Keratinocyte (primary cell): ENCODE data around the gene AHCTF1. TPM values are rescaled to one million over a fixed set of nuclear protein-coding genes. Genes with fewer than 3 reads are reported as not detected.

Experiments used
- DNase-seq: peaks from one replicate; pipeline ENCODE4 v3.0.0-alpha.2; 2011; ENCODE audit warnings: low read depth, missing footprints, low spot score
- FAIRE-seq: peaks from 2 replicates; lab custom pipeline; 2011; peaks lifted over from hg19 to GRCh38; lab: Jason Lieb, UNC
- H2AFZ ChIP-seq: 2 replicates; pipeline ENCODE4 v1.6.0; 2012; ENCODE audit warnings: low read length, control low read depth, inconsistent platforms; ENCODE audit not compliant: control insufficient read depth
- H3K27ac ChIP-seq: 2 replicates; pipeline ENCODE4 v1.5.1; 2011; ENCODE audit warnings: low read length; ENCODE audit not compliant: control insufficient read depth, insufficient read depth
- H3K27me3 ChIP-seq: 3 replicates; pipeline ENCODE4 v1.6.0; 2011; ENCODE audit warnings: low read length; ENCODE audit not compliant: control insufficient read depth, insufficient read depth; ENCODE audit errors: extremely low read depth
- H3K36me3 ChIP-seq, 2 experiments: 2 replicates in 1 of 2; 3 replicates in 1 of 2; pipeline ENCODE4 v1.5.1; 2011; ENCODE audit warnings: low read length in 2 of 2, mild to moderate bottlenecking in 1 of 2; ENCODE audit not compliant: control insufficient read depth in 2 of 2, insufficient read depth in 2 of 2; ENCODE audit errors: extremely low read depth in 1 of 2
- H3K4me1 ChIP-seq: 3 replicates; pipeline ENCODE4 v1.5.1; 2011; ENCODE audit warnings: low read length; ENCODE audit not compliant: control insufficient read depth, insufficient read depth; ENCODE audit errors: extremely low read depth
- H3K4me2 ChIP-seq: 3 replicates; pipeline ENCODE4 v1.6.0; 2011; ENCODE audit warnings: low read depth, low read length; ENCODE audit not compliant: control insufficient read depth, insufficient read depth; ENCODE audit errors: extremely low read depth
- H3K4me3 ChIP-seq, 3 experiments: fragments of 200-600 bp in 1 of 3; sonication (generic) in 1 of 3; 2 replicates in 2 of 3; 3 replicates in 1 of 3; pipeline ENCODE4 v1.5.1; 2011 to 2016; ENCODE audit warnings: low read length in 3 of 3, mild to moderate bottlenecking in 3 of 3, control low read depth in 2 of 3, inconsistent platforms in 1 of 3, low read depth in 1 of 3, mixed read lengths in 1 of 3, mixed run types in 1 of 3, moderate library complexity in 1 of 3; ENCODE audit not compliant: control insufficient read depth in 2 of 3, insufficient read depth in 2 of 3; ENCODE audit errors: extremely low read depth in 1 of 3
- H3K79me2 ChIP-seq: 2 replicates; pipeline ENCODE4 v1.6.0; 2012; ENCODE audit warnings: low read length; ENCODE audit not compliant: control insufficient read depth, insufficient read depth
- H3K9ac ChIP-seq: 3 replicates; pipeline ENCODE4 v1.6.0; 2011; ENCODE audit warnings: low read length; ENCODE audit not compliant: control insufficient read depth, insufficient read depth; ENCODE audit errors: extremely low read depth
- H3K9me1 ChIP-seq: 3 replicates; pipeline ENCODE4 v1.6.0; 2011; ENCODE audit warnings: low read length; ENCODE audit not compliant: control insufficient read depth, insufficient read depth; ENCODE audit errors: extremely low read depth
- H3K9me3 ChIP-seq: 2 replicates; pipeline ENCODE4 v1.5.1; 2012; ENCODE audit warnings: low read depth, low read length; ENCODE audit not compliant: control insufficient read depth
- H4K20me1 ChIP-seq: 3 replicates; pipeline ENCODE4 v1.6.0; 2011; ENCODE audit warnings: low read length; ENCODE audit not compliant: control insufficient read depth, insufficient read depth; ENCODE audit errors: extremely low read depth
- CTCF ChIP-seq, 3 experiments: IDR thresholded peaks in 1 of 3; conservative IDR thresholded peaks in 1 of 3; optimal IDR thresholded peaks in 1 of 3; 2 replicates in 2 of 3; 3 replicates in 1 of 3; pipeline versions ENCODE3 to v1.5.1; 2011; ENCODE audit warnings: low read length in 3 of 3, mild to moderate bottlenecking in 3 of 3, moderate library complexity in 2 of 3, control low read depth in 1 of 3, inconsistent platforms in 1 of 3; ENCODE audit not compliant: insufficient read depth in 2 of 3; ENCODE audit errors: extremely low read depth in 1 of 3
- EZH2 ChIP-seq: IDR thresholded peaks from one replicate; pipeline ENCODE4 v1.6.1; 2012; ENCODE audit warnings: inconsistent platforms, mild to moderate bottlenecking, low read length, moderate library complexity
- dilution Hi-C: fragments of 300-500 bp; cut with MboI; formaldehyde crosslinking; loops from one replicate; pipeline ENCODE4 v1.7.0; 2020; ENCODE audit warnings: low sequenced_read_pairs; ENCODE audit not compliant: extremely low pct_ligation_motif_present
- polyA plus RNA-seq, 5 experiments: library from polyadenylated mRNA; depleted of rRNA in 3 of 5; stranded (reverse) in 3 of 5; stranded (forward) in 1 of 5; unstranded in 1 of 5; fragments of >200 nt; gene quantifications; 1 replicate in 1 of 5; 2 replicates in 3 of 5; 3 replicates in 1 of 5; pipeline versions ENCODE4 v1.2.1 to v1.2.3, GENCODE V29; 2011 to 2012; ENCODE audit warnings: missing spikeins in 2 of 5, low read depth in 1 of 5, low replicate concordance in 1 of 5

Gene AHCTF1
- polyA plus RNA-seq, 1 donor (not counting 4 experiments of a cell fraction or from before 2014, with no cell fraction given), result 22.2 TPM

GRCh38 chr1:246934765-246935164 lies 3.0 kb upstream of the AHCTF1 start:
- Histone ChIP-seq H3K27me3 (no peaks in the 10 kb centered on the region), H3K4me3 (no peak overlapping the region), H3K4me1 (peaks cover 4% of the 10 kb centered on the region), H3K4me2 (no peak overlapping the region), H3K36me3 (no peaks in the 10 kb centered on the region), H3K9me3 (no peaks in the 10 kb centered on the region), H3K79me2 (peaks cover 14% of the 10 kb centered on the region), H3K27ac (no peak overlapping the region), H3K9ac (no peak overlapping the region), H2AFZ (no peak overlapping the region), H4K20me1 (peaks cover 6% of the 10 kb centered on the region), H3K9me1 (no peaks in the 10 kb centered on the region)
- dilution Hi-C loops, result no loop called here
- TF ChIP-seq EZH2 (no peak), CTCF (optimal IDR thresholded peaks at IDR 0.05 in 1 of 3, IDR thresholded peaks at IDR 0.05 in 1 of 3, conservative IDR thresholded peaks at IDR 0.05 in 1 of 3; ENCODE audit: extremely low read depth in 1 of 3, insufficient read depth in 2 of 3, low read length in 3 of 3) (no peak)
- FAIRE-seq (no peak), DNase-seq (no peak)

GRCh38 chr1:246933893-246934292 lies 2.1 kb upstream of the AHCTF1 start:
- H3K4me3 ChIP-seq, result no peak overlapping the region
- no peak for FAIRE-seq
- dilution Hi-C loops, result no loop called here
- H3K79me2 ChIP-seq, result peaks cover 22% of the 10 kb centered on the region
- H3K9ac ChIP-seq, result no peak overlapping the region
- no peak for DNase-seq
- no peak overlapping the region for H3K27ac ChIP-seq
- H3K9me1 ChIP-seq, result no peaks in the 10 kb centered on the region
- H3K4me2 ChIP-seq, result no peak overlapping the region
- H3K9me3 ChIP-seq, result no peaks in the 10 kb centered on the region
- no peak for TF ChIP-seq EZH2
- no peak for TF ChIP-seq CTCF (optimal IDR thresholded peaks at IDR 0.05 in 1 of 3, IDR thresholded peaks at IDR 0.05 in 1 of 3, conservative IDR thresholded peaks at IDR 0.05 in 1 of 3; ENCODE audit: extremely low read depth in 1 of 3, insufficient read depth in 2 of 3, low read length in 3 of 3)
- H3K27me3 ChIP-seq, result no peaks in the 10 kb centered on the region
- peaks cover 4% of the 10 kb centered on the region for H3K4me1 ChIP-seq
- H2AFZ ChIP-seq, result no peak overlapping the region
- H4K20me1 ChIP-seq, result peaks cover 9% of the 10 kb centered on the region
- H3K36me3 ChIP-seq, result peaks cover 0 to 4% of the 10 kb centered on the region in 2 experiments
